Bronchial smooth muscle cell (primary cell): Measurements from ENCODE around the gene HTT. TPM values are rescaled to one million over a fixed set of nuclear protein-coding genes. Genes with fewer than 3 reads are reported as not detected.

Experiments used
- total RNA-seq: library from RNA; depleted of rRNA; stranded (reverse); fragments of >200 nt; gene quantifications from 2 replicates; pipeline ENCODE4 v1.2.1, GENCODE V29; 2014

Gene HTT
- total RNA-seq, result 29.8 and 29.9 TPM in 2 replicates

GRCh38 chr4:3074078-3074845 is at the start of gene HTT, which contains the start of gene HTT-AS:
Gene HTT (plus strand): TSS chr4:3074681. CDS start chr4:3074826, 145 bp downstream.
Gene HTT-AS (minus strand): TSS chr4:3074538.

GRCh38 chr4:3248811-3249661 is 174.6 kb downstream of the HTT start, which contains the start of gene MSANTD1:
Gene MSANTD1 (plus strand): TSS chr4:3249159. CDS start chr4:3249223, 64 bp downstream.

GRCh38 chr4:3292571-3293400 is 218.3 kb downstream of the HTT start, which contains the start of gene RGS12:
Gene RGS12 (plus strand): TSS chr4:3293021. CDS start chr4:3316171, 23,150 bp downstream.

Other genes with a start within 250 kb of the HTT start
- gene ADD1, start 230.8 kb upstream of the HTT start, total RNA-seq, result 146 and 183 TPM in 2 replicates
- gene NOP14, start 111.3 kb upstream of the HTT start, total RNA-seq, result 13.2 and 17.8 TPM in 2 replicates
- gene GRK4, start 111.1 kb upstream of the HTT start, total RNA-seq, result 6.4 and 6.8 TPM in 2 replicates
- not detected in 2 replicates for gene HTT-AS, start 143 bp upstream of the HTT start, total RNA-seq
- 0.32 and 0.60 TPM in 2 replicates for gene MSANTD1, start 174.5 kb downstream of the HTT start, total RNA-seq
- gene RGS12, start 218.3 kb downstream of the HTT start, total RNA-seq, result 19.5 and 25.2 TPM in 2 replicates